ENCODE results near the gene SLC25A38. TPM values are rescaled to one million over a fixed set of nuclear protein-coding genes. Genes with fewer than 3 reads are reported as not detected.

SLC25A38 gene, protein sequence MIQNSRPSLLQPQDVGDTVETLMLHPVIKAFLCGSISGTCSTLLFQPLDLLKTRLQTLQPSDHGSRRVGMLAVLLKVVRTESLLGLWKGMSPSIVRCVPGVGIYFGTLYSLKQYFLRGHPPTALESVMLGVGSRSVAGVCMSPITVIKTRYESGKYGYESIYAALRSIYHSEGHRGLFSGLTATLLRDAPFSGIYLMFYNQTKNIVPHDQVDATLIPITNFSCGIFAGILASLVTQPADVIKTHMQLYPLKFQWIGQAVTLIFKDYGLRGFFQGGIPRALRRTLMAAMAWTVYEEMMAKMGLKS
- 7.7 TPM for total RNA-seq (2013)
- polyA plus RNA-seq (1 to 10 TPM; 5.7 to 8.9 (median 7.5) TPM), polyA minus RNA-seq (2.6 and 4.8 TPM in 2 replicates), total RNA-seq (1.7 to 10.3 (median 8.7) reads per million in 11 experiments)

DNA sequence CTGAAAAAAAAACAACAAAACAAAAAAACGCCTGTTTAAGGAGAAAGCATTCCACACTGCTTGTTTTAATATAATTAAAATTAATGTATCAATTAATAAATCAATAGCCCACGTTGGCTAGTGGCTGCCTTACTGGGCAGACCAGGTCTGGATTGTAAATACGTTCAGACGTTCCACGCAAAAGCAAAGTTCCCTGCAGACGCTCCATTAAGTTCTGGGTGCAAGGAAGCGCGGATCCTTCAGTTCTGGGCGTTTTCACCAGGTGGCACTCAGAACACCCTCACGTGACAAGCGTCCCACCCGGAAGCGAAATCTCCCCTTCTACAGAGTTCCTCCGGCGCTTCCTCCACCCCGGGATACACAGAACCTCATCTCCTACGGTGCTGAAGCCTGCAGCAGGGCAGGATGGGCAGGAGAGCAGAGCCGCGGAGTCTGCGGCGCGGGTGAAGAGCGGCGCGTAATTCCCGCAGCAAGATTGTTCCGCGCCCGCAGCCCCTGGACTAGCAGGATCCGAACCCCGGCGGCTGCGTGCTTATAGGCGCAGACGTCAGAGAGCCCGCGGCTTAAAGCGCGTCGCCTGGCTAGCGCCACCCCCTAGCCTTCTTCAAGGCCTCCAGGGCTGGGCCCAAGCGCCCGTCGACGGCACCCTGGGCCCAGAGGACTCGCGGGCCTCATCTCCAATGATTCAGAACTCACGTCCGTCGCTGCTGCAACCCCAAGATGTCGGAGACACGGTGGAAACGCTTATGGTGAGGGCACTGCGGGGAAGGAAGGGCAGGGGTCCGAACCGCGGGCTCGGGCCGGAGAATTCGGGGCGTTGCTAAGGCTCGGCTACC is at the start of gene SLC25A38:
Gene SLC25A38 (plus strand): TSS at position 326 of the 836 bp plus-strand sequence. CDS start 355 bp downstream, at position 681.
- Mint-ChIP-seq H3K27ac (peak within 1 kb of the TSS; percentile 90 to 98 (median 95)), H3K4me1 (peaks cover 32% of the 10 kb centered on the region), H3K36me3 (peaks cover 4 to 5% of the 10 kb centered on the region in 2 donors), H3K4me3 (peak within 1 kb of the TSS; percentile 94 to 97), H3K9me3 (no peaks in the 10 kb centered on the region), H3K27me3 (ENCODE audit: low read depth in 3 of 3) (peaks cover 0 to 3% (median 2%) of the 10 kb centered on the region in 3 donors)
- Histone ChIP-seq H3K9me3 (replicated peaks in 1 of 2; ENCODE audit: control insufficient read depth in 1 of 2, insufficient read depth in 1 of 2, low read length in 2 of 2) (no peaks in the 10 kb centered on the region), H3K27me3 (ENCODE audit: control insufficient read depth in 2 of 2, insufficient read depth in 2 of 2, low read length in 2 of 2) (no peaks in the 10 kb centered on the region), H3K9ac (ENCODE audit: insufficient read depth, low read length, poor library complexity, severe bottlenecking) (peak within 1 kb of the TSS; percentile 77), H3K4me1 (ENCODE audit: control insufficient read depth in 1 of 2, insufficient read depth in 2 of 2, low read length in 2 of 2) (peaks cover 16 to 22% of the 10 kb centered on the region in 2 donors), H3K36me3 (replicated peaks in 1 of 2; ENCODE audit: control insufficient read depth in 1 of 2, insufficient read depth in 2 of 2, low read length in 2 of 2) (no peaks in the 10 kb centered on the region), H3K4me3 (replicated peaks in 1 of 3; ENCODE audit: low read depth in 2 of 3, low read length in 3 of 3) (peak within 1 kb of the TSS; percentile 61 to 81 (median 75)), H3K79me2 (ENCODE audit: insufficient read depth, low read length) (peaks cover 37% of the 10 kb centered on the region), H3K27ac (ENCODE audit: low read depth in 1 of 2, low read length in 2 of 2) (peak within 1 kb of the TSS; percentile 79 to 85), H4K20me1 (ENCODE audit: insufficient read depth, low read length) (peaks cover 15% of the 10 kb centered on the region), H3K4me2 (replicated peaks; ENCODE audit: extremely low read depth, low read length, poor library complexity, severe bottlenecking) (peak within 1 kb of the TSS; percentile 91), H2AFZ (ENCODE audit: insufficient read depth, low read depth, low read length, poor library complexity, severe bottlenecking) (peak within 1 kb of the TSS; percentile 93)
- peak; percentile 68 to 72 (median 70) for DNase-seq
- intact Hi-C loops (cut with micrococcal nuclease), result no loop called here
- peak; percentile 22 for TF ChIP-seq CTCF (IDR thresholded peaks at IDR 0.05)
- under 1% methylated on average over 60 of the region's 62 CpGs for WGBS (ENCODE audit: insufficient coverage)

GRCh38 chr3:39333607-39334006 is 49.6 kb upstream of the SLC25A38 start:
- Histone ChIP-seq H4K20me1 (ENCODE audit: insufficient read depth, low read length) (no peaks in the 10 kb centered on the region), H3K9ac (ENCODE audit: insufficient read depth, low read length, poor library complexity, severe bottlenecking) (no peak overlapping the region), H3K27ac (ENCODE audit: low read depth in 1 of 2, low read length in 2 of 2) (no peak overlapping the region), H3K4me2 (replicated peaks; ENCODE audit: extremely low read depth, low read length, poor library complexity, severe bottlenecking) (no peak overlapping the region), H3K79me2 (ENCODE audit: insufficient read depth, low read length) (no peaks in the 10 kb centered on the region), H3K9me3 (replicated peaks in 1 of 2; ENCODE audit: control insufficient read depth in 1 of 2, insufficient read depth in 1 of 2, low read length in 2 of 2) (no peaks in the 10 kb centered on the region), H3K4me3 (replicated peaks in 1 of 3; ENCODE audit: low read depth in 2 of 3, low read length in 3 of 3) (no peak overlapping the region), H3K36me3 (replicated peaks in 1 of 2; ENCODE audit: control insufficient read depth in 1 of 2, insufficient read depth in 2 of 2, low read length in 2 of 2) (no peaks in the 10 kb centered on the region), H3K4me1 (ENCODE audit: control insufficient read depth in 1 of 2, insufficient read depth in 2 of 2, low read length in 2 of 2) (no peaks in the 10 kb centered on the region), H2AFZ (ENCODE audit: insufficient read depth, low read depth, low read length, poor library complexity, severe bottlenecking) (no peak overlapping the region), H3K27me3 (ENCODE audit: control insufficient read depth in 2 of 2, insufficient read depth in 2 of 2, low read length in 2 of 2) (no peaks in the 10 kb centered on the region)
- no peak overlapping the region for H3K4me3 Mint-ChIP-seq
- no peak for DNase-seq
- no peak for TF ChIP-seq CTCF (IDR thresholded peaks at IDR 0.05)
- peaks cover 0 to 1% (median 0%) of the 10 kb centered on the region in 7 donors for H3K9me3 Mint-ChIP-seq
- H3K27me3 Mint-ChIP-seq (ENCODE audit: low read depth in 3 of 3), result peaks cover 0 to 3% (median 0%) of the 10 kb centered on the region in 3 donors
- H3K27ac Mint-ChIP-seq, result no peak overlapping the region
- intact Hi-C loops (cut with micrococcal nuclease), result no loop called here
- no peaks in the 10 kb centered on the region for H3K4me1 Mint-ChIP-seq
- no peaks in the 10 kb centered on the region for H3K36me3 Mint-ChIP-seq
